ENCODE data around the gene HSD17B13.

- TF ChIP-seq, protein P1, sequence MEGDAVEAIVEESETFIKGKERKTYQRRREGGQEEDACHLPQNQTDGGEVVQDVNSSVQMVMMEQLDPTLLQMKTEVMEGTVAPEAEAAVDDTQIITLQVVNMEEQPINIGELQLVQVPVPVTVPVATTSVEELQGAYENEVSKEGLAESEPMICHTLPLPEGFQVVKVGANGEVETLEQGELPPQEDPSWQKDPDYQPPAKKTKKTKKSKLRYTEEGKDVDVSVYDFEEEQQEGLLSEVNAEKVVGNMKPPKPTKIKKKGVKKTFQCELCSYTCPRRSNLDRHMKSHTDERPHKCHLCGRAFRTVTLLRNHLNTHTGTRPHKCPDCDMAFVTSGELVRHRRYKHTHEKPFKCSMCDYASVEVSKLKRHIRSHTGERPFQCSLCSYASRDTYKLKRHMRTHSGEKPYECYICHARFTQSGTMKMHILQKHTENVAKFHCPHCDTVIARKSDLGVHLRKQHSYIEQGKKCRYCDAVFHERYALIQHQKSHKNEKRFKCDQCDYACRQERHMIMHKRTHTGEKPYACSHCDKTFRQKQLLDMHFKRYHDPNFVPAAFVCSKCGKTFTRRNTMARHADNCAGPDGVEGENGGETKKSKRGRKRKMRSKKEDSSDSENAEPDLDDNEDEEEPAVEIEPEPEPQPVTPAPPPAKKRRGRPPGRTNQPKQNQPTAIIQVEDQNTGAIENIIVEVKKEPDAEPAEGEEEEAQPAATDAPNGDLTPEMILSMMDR (IDR thresholded peaks at IDR 0.05), result no peak
- no peak for TF ChIP-seq POLR2A (IDR thresholded peaks at IDR 0.05)
Observed at GRCh38 chr4:87354168-87355102, 31.8 kb upstream of the HSD17B13 start.
